GM12878 (cell line): ENCODE measurements around the gene GPRC5D. TPM values are rescaled to one million over a fixed set of nuclear protein-coding genes. Genes with fewer than 3 reads are reported as not detected.

Source experiments
- ATAC-seq: fragments of 200-7000 bp; cut with Tn5 transposase; 3 replicates; pipeline ENCODE4 v1.9.1; 2020; ENCODE audit warnings: mild to moderate bottlenecking, moderate library complexity
- BruUV-seq: library from RNA; stranded (reverse); fragments of 400-500 nt; replicated peaks from 2 replicates; lab custom pipeline; 2021; lab: Mats Ljungman, UMichigan
- CTCF ChIA-PET: fragments of 300-600 bp; sonication (Branson Sonifier 250); formaldehyde crosslinking; extraction: SDS; loops from one replicate; lab custom pipeline; 2021; ENCODE audit warnings: inconsistent platforms; lab: Yijun Ruan, JAX
- POLR2A ChIA-PET: fragments of 350-600 bp; formaldehyde crosslinking; extraction: SDS; loops from one replicate; lab custom pipeline; 2021; ENCODE audit warnings: inconsistent platforms; lab: Charles Lee
- RAD21 ChIA-PET: fragments of 300-600 bp; sonication (Branson Sonifier 250); formaldehyde crosslinking; loops from one replicate; lab custom pipeline; 2023; ENCODE audit warnings: antibody characterized with exemption; ENCODE audit not compliant: unreplicated experiment; lab: Charles Lee
- SMC1A ChIA-PET: fragments of 300-600 bp; sonication (Branson Sonifier 250); formaldehyde crosslinking; loops from one replicate; lab custom pipeline; 2023; ENCODE audit not compliant: unreplicated experiment, uncharacterized antibody; lab: Charles Lee
- DNase-seq: peaks from one replicate; pipeline ENCODE4 v3.0.0-alpha.2; 2011; ENCODE audit warnings: low read depth, low spot score
- FAIRE-seq: peaks from 3 replicates; lab custom pipeline; 2011; peaks lifted over from hg19 to GRCh38; lab: Jason Lieb, UNC
- H2AFZ ChIP-seq: 2 replicates; pipeline ENCODE4 v1.6.0; 2011; ENCODE audit warnings: low read depth, low read length, control low read depth; ENCODE audit not compliant: control insufficient read depth
- H3K27ac ChIP-seq: 2 replicates; pipeline ENCODE4 v1.5.1; 2011; ENCODE audit warnings: control low read depth; ENCODE audit not compliant: control insufficient read depth, insufficient read depth
- H3K27me3 ChIP-seq, 2 experiments: replicated peaks in 1 of 2; 2 replicates each; pipeline versions ENCODE4 v1.6.0 to v1.6.1; 2011; ENCODE audit warnings: low read length in 1 of 2; ENCODE audit not compliant: control insufficient read depth in 2 of 2, insufficient read depth in 2 of 2
- H3K36me3 ChIP-seq, 2 experiments: 2 replicates each; pipeline ENCODE4 v1.5.1; 2011; ENCODE audit warnings: low read length in 1 of 2; ENCODE audit not compliant: control insufficient read depth in 2 of 2, insufficient read depth in 2 of 2
- H3K4me1 ChIP-seq: 2 replicates; pipeline ENCODE4 v1.6.1; 2011; ENCODE audit warnings: mild to moderate bottlenecking, low read length, moderate library complexity, mixed read lengths; ENCODE audit not compliant: control insufficient read depth, insufficient read depth
- H3K4me2 ChIP-seq: 2 replicates; pipeline ENCODE4 v1.6.0; 2011; ENCODE audit warnings: control low read depth; ENCODE audit not compliant: control insufficient read depth, insufficient read depth
- H3K4me3 ChIP-seq: fragments of 200-600 bp; sonication (generic); 2 replicates; pipeline ENCODE4 v1.5.1; 2016
- H3K79me2 ChIP-seq: 2 replicates; pipeline ENCODE4 v1.6.0; 2011; ENCODE audit warnings: low read length; ENCODE audit not compliant: control insufficient read depth, insufficient read depth
- H3K9ac ChIP-seq: 2 replicates; pipeline ENCODE4 v1.8.0; 2011; ENCODE audit warnings: low read length, control low read depth, mixed read lengths; ENCODE audit not compliant: control insufficient read depth, insufficient read depth
- H3K9me3 ChIP-seq: replicated peaks from 3 replicates; pipeline ENCODE4 v1.5.1; 2011; ENCODE audit warnings: mild to moderate bottlenecking, low read length; ENCODE audit not compliant: control insufficient read depth, insufficient read depth
- H4K20me1 ChIP-seq: 2 replicates; pipeline ENCODE4 v1.6.0; 2011; ENCODE audit not compliant: control insufficient read depth, insufficient read depth
- BMI1 ChIP-seq: fragments of 450-650 bp; IDR thresholded peaks from 2 replicates; pipeline ENCODE4 v1.6.1; 2016; ENCODE audit warnings: mild to moderate bottlenecking, moderate library complexity, borderline replicate concordance
- CTCF ChIP-seq, 3 experiments: IDR thresholded peaks in 2 of 3; conservative IDR thresholded peaks in 1 of 3; 2 replicates each; pipeline ENCODE4 v1.5.1; 2011; ENCODE audit warnings: low read depth in 3 of 3, low read length in 3 of 3, mild to moderate bottlenecking in 3 of 3, control low read depth in 2 of 3, moderate library complexity in 2 of 3, inconsistent platforms in 1 of 3, mixed read lengths in 1 of 3; ENCODE audit not compliant: control insufficient read depth in 2 of 3, insufficient read depth in 1 of 3; ENCODE audit errors: extremely low read depth in 1 of 3
- FOXK2 ChIP-seq: fragments of 450-650 bp; IDR thresholded peaks from 2 replicates; pipeline ENCODE4 v1.6.1; 2017; ENCODE audit warnings: mild to moderate bottlenecking, moderate library complexity
- GATAD2B ChIP-seq: fragments of 450-650 bp; conservative IDR thresholded peaks from 2 replicates; pipeline ENCODE4 v1.6.1; 2017; ENCODE audit warnings: low read depth, mild to moderate bottlenecking, moderate library complexity
- HDAC6 ChIP-seq: fragments of 200-600 bp; sonication (generic); IDR thresholded peaks from one replicate; pipeline ENCODE4 v1.8.0; 2017; ENCODE audit warnings: antibody characterized with exemption; ENCODE audit not compliant: unreplicated experiment
- IRF4 ChIP-seq: IDR thresholded peaks from 2 replicates; pipeline ENCODE4 v1.6.1; 2011; ENCODE audit warnings: low read depth, low read length
- JUND ChIP-seq: IDR thresholded peaks from 2 replicates; pipeline ENCODE4 v1.6.1; 2012; ENCODE audit warnings: low read depth, mild to moderate bottlenecking, low read length, improper control_type of control experiment, moderate library complexity
- NBN ChIP-seq: fragments of 450-650 bp; IDR thresholded peaks from 2 replicates; pipeline ENCODE4 v1.6.1; 2016
- RCOR1 ChIP-seq: conservative IDR thresholded peaks from 2 replicates; pipeline ENCODE4 v1.6.1; 2012; ENCODE audit warnings: low read depth, low read length, improper control_type of control experiment
- RUNX3 ChIP-seq: IDR thresholded peaks from 2 replicates; pipeline ENCODE4 v1.6.1; 2012; ENCODE audit warnings: low read length, inconsistent platforms
- USF1 ChIP-seq: IDR thresholded peaks from 2 replicates; pipeline ENCODE4 v1.6.1; 2011; ENCODE audit warnings: borderline replicate concordance, low read depth, mild to moderate bottlenecking, moderate library complexity, mixed read lengths, low read length; ENCODE audit not compliant: insufficient read depth; ENCODE audit errors: extremely low read length
- WGBS: methylation state at CpG from one replicate; pipeline ENCODE4 v1.1.6; 2016; ENCODE audit warnings: low lambda C conversion rate; ENCODE audit not compliant: insufficient replicate concordance, insufficient coverage; ENCODE audit errors: missing lambda C conversion rate; 5-methylcytosine and 5-hydroxymethylcytosine counted together
- in situ Hi-C: fragments of 300-500 bp; cut with MboI; formaldehyde crosslinking; loops from 9 replicates; pipeline ENCODE4 v1.14.3; 2018; ENCODE audit warnings: mixed read lengths
- intact Hi-C: fragments of 100-400 bp; cut with micrococcal nuclease; formaldehyde crosslinking; loops from one replicate; pipeline ENCODE4 v1.14.2; 2022; ENCODE audit not compliant: unreplicated experiment
- polyA plus RNA-seq, 11 experiments: library from polyadenylated mRNA; depleted of rRNA in 4 of 11; unstranded in 6 of 11; stranded (reverse) in 5 of 11; fragments of >200 nt; fragmentation: Nextera tagmentation in 4 of 11; fragmentation: Illumina TruSeq in 1 of 11; extraction: Ambion mirVana in 4 of 11; extraction: Trizol in 1 of 11; gene quantifications; 1 replicate in 1 of 11; 2 replicates in 10 of 11; pipeline versions ENCODE4 v1.2.1 to v1.2.3, GENCODE V29; 2011 to 2016; ENCODE audit warnings: inconsistent platforms in 2 of 11, missing spikeins in 2 of 11, low read depth in 1 of 11
- total RNA-seq, 4 experiments: library from RNA; depleted of rRNA in 3 of 4; stranded (reverse); fragments of >200 nt in 3 of 4; fragmentation: Illumina TruSeq in 1 of 4; extraction: Trizol in 1 of 4; gene quantifications; 2 replicates each; pipeline versions ENCODE4 v1.2.1 to v1.2.3, GENCODE V29; 2013 to 2021

The GPRC5D gene
- total and polyA plus RNA-seq, 10 of the 15 experiments (the other 5 are each of a cell fraction or from before 2014, with no cell fraction given): 0.18 to 0.90 (median 0.37) TPM; not detected in 3

- Histone ChIP-seq H4K20me1 (no peaks in the 10 kb centered on the region), H3K79me2 (no peaks in the 10 kb centered on the region), H3K27me3 (no peaks in the 10 kb centered on the region; a peak in 1 of 4 replicates), H3K4me2 (no peak overlapping the region), H3K4me1 (peaks cover 5% of the 10 kb centered on the region; the same call in 1 of the 2 replicates), H3K9me3 (no peaks in the 10 kb centered on the region), H3K4me3 (no peak overlapping the region), H3K9ac (no peak overlapping the region), H3K36me3 (no peaks in the 10 kb centered on the region), H2AFZ (no peak overlapping the region), H3K27ac (no peak overlapping the region)
- no peak for DNase-seq
- in situ Hi-C loops (no loop called here), intact Hi-C loops (no loop called here)
- no peak for ATAC-seq
- ChIA-PET SMC1A (no interaction called here), POLR2A (no interaction called here), RAD21 (interaction anchor here (1.3 kb wide), 1 partner anchor 8 kb away, joined by 3 read pairs; no protein-coding TSS in a partner anchor), CTCF (interaction anchor here (1.2 kb wide), 1 partner anchor 304 kb away, joined by 5 read pairs; no protein-coding TSS in a partner anchor)
- TF ChIP-seq USF1 (no peak), GATAD2B (no peak), IRF4 (no peak), NBN (no peak), RUNX3 (no peak), FOXK2 (no peak), JUND (no peak), HDAC6 (no peak), CTCF (IDR thresholded peaks at IDR 0.05 in 2 of 3, conservative IDR thresholded peaks at IDR 0.05 in 1 of 3; ENCODE audit: control insufficient read depth in 2 of 3, extremely low read depth in 1 of 3, insufficient read depth in 1 of 3, low read depth in 3 of 3, low read length in 3 of 3) (no peak), RCOR1 (no peak), BMI1 (no peak)
- 39% methylated on average over 5 of the region's 5 CpGs for WGBS
- BruUV-seq: no TSS peak
- no peak for FAIRE-seq
Measured at GRCh38 chr12:12907552-12907951, 44.4 kb downstream of the GPRC5D start.
